Activated CD8-positive, alpha-beta T cell treated with anti-CD3 and anti-CD28 coated beads, Interleukin-2, amount 10 ng/mL, durations not matched to agents 7 days and 5 days (primary cell): ENCODE data around the gene FMO4. TPM values are rescaled to one million over a fixed set of nuclear protein-coding genes. Genes with fewer than 3 reads are reported as not detected.
"Not testable (repeated sequence)": the region's sequence is repeated elsewhere in the genome, so short reads cannot be mapped to it uniquely, and the experiment has no call there.

Experiments used
- ATAC-seq: fragments of 150-1000 bp; cut with Tn5 transposase; one replicate; pipeline ENCODE4 v1.10.0; 2021; ENCODE audit warnings: moderate library complexity
- CTCF ChIA-PET: fragments of 350-600 bp; sonication (Branson Sonifier 250); formaldehyde crosslinking; loops from one replicate; lab custom pipeline; 2021; ENCODE audit warnings: antibody characterized with exemption; lab: Charles Lee
- POLR2A ChIA-PET: fragments of 350-600 bp; sonication (Branson Sonifier 250); formaldehyde crosslinking; loops from one replicate; lab custom pipeline; 2021; ENCODE audit warnings: antibody characterized with exemption; lab: Charles Lee
- DNase-seq: peaks from one replicate; pipeline ENCODE4 v3.0.0-alpha.2; 2020
- H3K27ac Mint-ChIP-seq: one replicate; pipeline ENCODE4 v1.8.0; 2021; ENCODE audit warnings: mild to moderate bottlenecking, mixed read lengths
- H3K27me3 Mint-ChIP-seq: one replicate; pipeline ENCODE4 v1.8.0; 2021; ENCODE audit warnings: low read depth, mixed read lengths
- H3K36me3 Mint-ChIP-seq: one replicate; pipeline ENCODE4 v1.8.0; 2021; ENCODE audit warnings: low read depth, mixed read lengths
- H3K4me1 Mint-ChIP-seq: one replicate; pipeline ENCODE4 v1.8.0; 2021; ENCODE audit warnings: low read depth, mixed read lengths
- H3K4me3 Mint-ChIP-seq: one replicate; pipeline ENCODE4 v1.8.0; 2021; ENCODE audit warnings: mild to moderate bottlenecking, mixed read lengths
- H3K9me3 Mint-ChIP-seq: one replicate; pipeline ENCODE4 v1.8.0; 2022; ENCODE audit warnings: mixed read lengths; ENCODE audit not compliant: insufficient read depth
- total RNA-seq, 2 experiments: library from RNA; stranded (reverse); gene quantifications; one replicate each; pipeline ENCODE4 v1.2.3, GENCODE V29; 2021

FMO4 gene
- total RNA-seq, 2 experiments from 2014 or later = 1.4 to 1.5 TPM

GRCh38 chr1:171366085-171366484, 52.1 kb downstream of the FMO4 start:
- Mint-ChIP-seq H3K27ac (no peak overlapping the region), H3K4me3 (no peak overlapping the region)
- ATAC-seq = no peak

GRCh38 chr1:171366816-171367215, 52.8 kb downstream of the FMO4 start:
- H3K4me1 Mint-ChIP-seq = no peaks in the 10 kb centered on the region
- no peak overlapping the region for H3K4me3 Mint-ChIP-seq
- POLR2A ChIA-PET = no interaction called here
- peaks cover 4% of the 10 kb centered on the region for H3K9me3 Mint-ChIP-seq
- CTCF ChIA-PET = no interaction called here
- DNase-seq (no peak), ATAC-seq (no peak)
- no peak overlapping the region for H3K27ac Mint-ChIP-seq
- peaks cover 4% of the 10 kb centered on the region for H3K27me3 Mint-ChIP-seq
- H3K36me3 Mint-ChIP-seq = no peaks in the 10 kb centered on the region

More at GRCh38 chr1:171366085-171366484, 52.1 kb downstream of the FMO4 start:
- CTCF ChIA-PET = no interaction called here
- peaks cover 7% of the 10 kb centered on the region for H3K27me3 Mint-ChIP-seq
- POLR2A ChIA-PET = no interaction called here
- no peaks in the 10 kb centered on the region for H3K36me3 Mint-ChIP-seq
- peaks cover 4% of the 10 kb centered on the region for H3K9me3 Mint-ChIP-seq
- no peaks in the 10 kb centered on the region for H3K4me1 Mint-ChIP-seq
- no peak for DNase-seq

- ChIA-PET POLR2A (no interaction called here), CTCF (no interaction called here)
- DNase-seq (no peak), ATAC-seq (no peak)
- no peaks in the 10 kb centered on the region for H3K36me3 Mint-ChIP-seq
- no peak overlapping the region for H3K4me3 Mint-ChIP-seq
- H3K9me3 Mint-ChIP-seq = peaks cover 4% of the 10 kb centered on the region
- no peaks in the 10 kb centered on the region for H3K27me3 Mint-ChIP-seq
- no peak overlapping the region for H3K27ac Mint-ChIP-seq
- no peaks in the 10 kb centered on the region for H3K4me1 Mint-ChIP-seq
Observed at GRCh38 chr1:171367436-171367835, 53.5 kb downstream of the FMO4 start.

- ATAC-seq (no peak), DNase-seq (no peak)
- POLR2A ChIA-PET = no interaction called here
- Mint-ChIP-seq H3K27ac (no peak overlapping the region), H3K4me3 (no peak overlapping the region), H3K4me1 (no peaks in the 10 kb centered on the region), H3K36me3 (no peaks in the 10 kb centered on the region), H3K9me3 (peaks cover 4% of the 10 kb centered on the region), H3K27me3 (no peaks in the 10 kb centered on the region)
- CTCF ChIA-PET = no interaction called here
Observed at GRCh38 chr1:171372418-171373084, 58.6 kb downstream of the FMO4 start.

GRCh38 chr1:171373357-171374122, 59.6 kb downstream of the FMO4 start:
- H3K27ac Mint-ChIP-seq, ATAC-seq, CTCF ChIA-PET: not testable (repeated sequence)

GRCh38 chr1:171379846-171380245, 65.9 kb downstream of the FMO4 start:
- ChIA-PET CTCF (no interaction called here), POLR2A (no interaction called here)
- no peak overlapping the region for H3K27ac Mint-ChIP-seq
- H3K27me3 Mint-ChIP-seq = no peaks in the 10 kb centered on the region
- DNase-seq (no peak), ATAC-seq (no peak)
- H3K9me3 Mint-ChIP-seq = peaks cover 4% of the 10 kb centered on the region
- H3K4me3 Mint-ChIP-seq = no peak overlapping the region
- H3K36me3 Mint-ChIP-seq = no peaks in the 10 kb centered on the region
- no peaks in the 10 kb centered on the region for H3K4me1 Mint-ChIP-seq

More at GRCh38 chr1:171373357-171374122, 59.6 kb downstream of the FMO4 start:
- H3K9me3 Mint-ChIP-seq, H3K36me3 Mint-ChIP-seq, H3K4me3 Mint-ChIP-seq, POLR2A ChIA-PET, H3K27me3 Mint-ChIP-seq, H3K4me1 Mint-ChIP-seq, DNase-seq: not testable (repeated sequence)

GRCh38 chr1:171381866-171382210, 67.9 kb downstream of the FMO4 start:
- DNase-seq = no peak
- Mint-ChIP-seq H3K27me3 (no peaks in the 10 kb centered on the region), H3K36me3 (no peaks in the 10 kb centered on the region), H3K4me3 (no peak overlapping the region), H3K27ac (no peak overlapping the region), H3K4me1 (no peaks in the 10 kb centered on the region), H3K9me3 (peaks cover 4% of the 10 kb centered on the region)
- CTCF ChIA-PET = no interaction called here
- POLR2A ChIA-PET = no interaction called here
- ATAC-seq = no peak

- ChIA-PET POLR2A (no interaction called here), CTCF (no interaction called here)
- Mint-ChIP-seq H3K4me3 (no peak overlapping the region), H3K36me3 (no peaks in the 10 kb centered on the region), H3K4me1 (no peaks in the 10 kb centered on the region), H3K27me3 (no peaks in the 10 kb centered on the region), H3K27ac (no peak overlapping the region), H3K9me3 (peaks cover 4% of the 10 kb centered on the region)
- no peak for ATAC-seq
- DNase-seq = no peak
Observed at GRCh38 chr1:171384496-171384895, 70.5 kb downstream of the FMO4 start.

- no peak for ATAC-seq
- H3K27ac Mint-ChIP-seq = no peak overlapping the region
Observed at GRCh38 chr1:171389171-171389570, 75.2 kb downstream of the FMO4 start.

GRCh38 chr1:171390740-171391139, 76.8 kb downstream of the FMO4 start:
- POLR2A ChIA-PET, H3K4me3 Mint-ChIP-seq, H3K27me3 Mint-ChIP-seq, ATAC-seq, DNase-seq, H3K9me3 Mint-ChIP-seq, H3K4me1 Mint-ChIP-seq, H3K27ac Mint-ChIP-seq, CTCF ChIA-PET, H3K36me3 Mint-ChIP-seq: not testable (repeated sequence)

More at GRCh38 chr1:171389171-171389570, 75.2 kb downstream of the FMO4 start:
- H3K9me3 Mint-ChIP-seq = no peaks in the 10 kb centered on the region
- no peak overlapping the region for H3K4me3 Mint-ChIP-seq
- no peaks in the 10 kb centered on the region for H3K36me3 Mint-ChIP-seq
- ChIA-PET CTCF (no interaction called here), POLR2A (no interaction called here)
- H3K27me3 Mint-ChIP-seq = no peaks in the 10 kb centered on the region
- H3K4me1 Mint-ChIP-seq = no peaks in the 10 kb centered on the region
- no peak for DNase-seq
